Activated CD4-positive, alpha-beta T cell treated with anti-CD3 and anti-CD28 coated beads, Interleukin-2, amount 50 U/mL, for 24 hours (primary cell): Measurements from ENCODE around the gene PCID2.

Experiments
- DNase-seq, 2 donors: peaks; one replicate each; pipeline ENCODE4 v3.0.0-alpha.2; 2020; ENCODE audit warnings: low read depth in 1 of 2, low spot score in 1 of 2

PCID2 gene

GRCh38 chr13:113150550-113151365 lies 57.7 kb downstream of the PCID2 start:
- DNase-seq = no peak

GRCh38 chr13:113149711-113150549 lies 58.5 kb downstream of the PCID2 start:
- DNase-seq = no peak

- DNase-seq = no peak
Observed at GRCh38 chr13:113148940-113149503, 59.4 kb downstream of the PCID2 start.

- no peak for DNase-seq
Observed at GRCh38 chr13:113148407-113148806, 60.1 kb downstream of the PCID2 start.

- no peak for DNase-seq
Observed at GRCh38 chr13:113147206-113147605, 61.3 kb downstream of the PCID2 start.

- no peak for DNase-seq
Observed at GRCh38 chr13:113146750-113147149, 61.7 kb downstream of the PCID2 start.

- DNase-seq = no peak
Observed at GRCh38 chr13:113145911-113146598, 62.4 kb downstream of the PCID2 start.

GRCh38 chr13:113145496-113145895 lies 63.0 kb downstream of the PCID2 start:
- DNase-seq = no peak

- no peak for DNase-seq
Observed at GRCh38 chr13:113144255-113144629, 64.2 kb downstream of the PCID2 start.

- DNase-seq = no peak
Observed at GRCh38 chr13:113143466-113144254, 64.8 kb downstream of the PCID2 start.

GRCh38 chr13:113142876-113143275 lies 65.6 kb downstream of the PCID2 start:
- DNase-seq = no peak

GRCh38 chr13:113141601-113141970 lies 66.9 kb downstream of the PCID2 start:
- no peak for DNase-seq

- DNase-seq = no peak
Observed at GRCh38 chr13:113140677-113141600, 67.5 kb downstream of the PCID2 start.

GRCh38 chr13:113139577-113139976 lies 68.9 kb downstream of the PCID2 start:
- DNase-seq = no peak

- DNase-seq = no peak
Observed at GRCh38 chr13:113138792-113139551, 69.5 kb downstream of the PCID2 start.

GRCh38 chr13:113137691-113138298 lies 70.7 kb downstream of the PCID2 start:
- DNase-seq = no peak

GRCh38 chr13:113135281-113135760 lies 73.1 kb downstream of the PCID2 start:
- no peak for DNase-seq
